GM19238 (cell line): ENCODE results near the gene SYT17.
A peak's percentile ranks its signal among the peaks of the same experiment; 100 is the strongest.

Source experiments
- DNase-seq: peaks from one replicate; pipeline ENCODE4 v3.0.0; 2011; ENCODE audit warnings: low spot score; ENCODE audit not compliant: insufficient read length

Gene SYT17

DNA sequence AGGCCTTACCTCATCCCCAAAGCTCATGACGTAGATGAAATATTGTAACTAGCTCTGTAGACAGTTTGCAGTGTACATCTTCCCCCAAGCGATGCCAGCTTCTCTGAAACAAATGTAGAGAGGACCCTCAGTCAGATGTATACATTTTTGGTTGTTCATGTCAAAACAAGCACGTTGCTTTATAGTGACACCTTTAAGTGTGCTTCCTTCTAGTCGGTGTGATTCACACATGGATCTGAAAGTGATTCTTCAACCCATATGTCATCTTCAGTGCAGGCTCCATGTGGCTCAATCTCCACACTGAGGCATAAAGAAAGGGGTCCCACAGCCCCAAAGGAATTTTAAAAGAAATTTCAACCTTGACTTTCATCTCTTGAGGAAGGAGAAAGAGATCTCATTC lies 86.6 kb downstream of the SYT17 start:
- no peak for DNase-seq

DNA sequence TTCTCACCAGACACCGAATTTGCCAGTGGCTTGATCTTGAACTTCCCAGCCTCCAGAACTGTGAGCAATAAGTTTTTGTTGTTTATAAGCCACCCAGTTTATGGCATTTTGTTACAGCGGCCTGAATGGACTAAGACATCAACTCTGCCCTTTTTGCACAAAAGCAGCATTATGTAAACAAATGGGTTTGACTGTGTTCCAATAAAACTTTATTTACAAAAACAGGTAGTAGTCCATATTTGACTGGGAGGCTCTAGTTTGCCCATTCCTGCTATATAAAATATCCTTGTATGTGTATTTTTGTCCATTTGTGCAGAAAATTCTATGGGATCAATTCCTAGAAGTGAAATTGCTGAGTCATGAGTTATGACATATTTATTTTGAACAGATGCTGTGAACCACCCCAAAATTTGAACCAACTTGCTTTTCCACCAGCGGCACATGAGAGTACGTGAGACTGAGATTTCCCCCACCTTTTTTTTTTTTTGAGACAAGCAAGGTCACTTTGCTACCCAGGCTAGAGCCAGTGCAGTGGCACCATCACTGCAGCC lies 96.2 kb downstream of the SYT17 start:
- no peak for DNase-seq

DNA sequence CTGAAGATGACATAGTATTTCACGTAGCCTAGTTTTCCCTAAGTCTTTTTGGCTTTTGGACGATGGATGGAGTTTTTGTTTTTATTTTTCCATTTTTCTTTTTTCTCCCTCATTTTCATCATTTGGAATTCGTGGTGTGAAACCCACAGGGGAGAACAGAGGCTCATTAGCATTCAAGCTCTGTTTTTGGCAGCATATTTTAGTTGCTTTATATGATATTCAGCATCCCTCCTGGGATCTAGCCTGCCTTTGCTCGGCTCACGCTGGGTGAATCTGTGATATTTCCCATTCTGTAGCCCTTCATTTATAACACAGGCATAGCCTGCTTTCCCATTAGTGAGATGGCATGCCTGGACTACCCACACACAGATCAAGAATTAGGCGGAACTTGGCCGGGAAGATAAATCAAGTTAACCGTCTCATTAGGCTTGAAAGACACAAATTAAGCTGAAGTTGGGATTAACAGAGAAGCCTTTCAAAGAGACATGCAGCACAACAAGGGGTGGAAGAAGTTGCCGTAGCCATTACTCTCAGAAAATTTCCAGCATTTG lies 97.4 kb downstream of the SYT17 start:
- no peak for DNase-seq

DNA sequence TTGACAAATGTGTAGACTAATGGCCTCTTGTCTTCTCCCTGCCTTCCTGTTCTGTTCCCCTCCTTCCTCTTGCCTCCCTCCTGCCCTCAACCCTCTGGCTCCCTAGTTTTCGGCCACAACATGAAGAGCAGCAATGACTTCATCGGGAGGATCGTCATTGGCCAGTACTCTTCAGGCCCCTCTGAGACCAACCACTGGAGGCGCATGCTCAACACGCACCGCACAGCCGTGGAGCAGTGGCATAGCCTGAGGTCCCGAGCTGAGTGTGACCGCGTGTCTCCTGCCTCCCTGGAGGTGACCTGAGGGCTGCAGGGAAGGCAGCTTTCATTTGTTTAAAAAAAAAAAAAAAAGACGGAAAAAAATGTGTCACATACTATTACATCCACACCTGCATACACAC lies 98.7 kb downstream of the SYT17 start:
- DNase-seq = no peak

DNA sequence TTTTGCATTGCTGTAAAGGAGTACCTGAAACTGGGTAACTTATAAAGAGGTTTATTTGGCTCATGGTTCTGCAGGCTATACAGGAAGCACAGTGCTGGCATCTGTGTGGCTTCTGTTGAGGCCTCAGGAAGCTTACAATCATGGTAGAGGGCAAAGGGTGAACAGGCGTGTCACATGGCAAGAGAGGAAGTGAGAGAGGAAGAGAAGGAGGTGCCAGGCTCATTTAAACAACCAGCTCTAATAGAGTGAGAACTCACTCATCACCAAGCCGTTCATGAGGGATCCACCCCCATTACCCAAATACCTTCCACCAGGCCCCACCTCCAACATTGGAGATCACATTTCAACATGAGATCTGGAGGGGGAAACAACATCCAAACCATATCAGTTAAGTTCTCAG lies 101.1 kb downstream of the SYT17 start:
- DNase-seq = no peak

DNA sequence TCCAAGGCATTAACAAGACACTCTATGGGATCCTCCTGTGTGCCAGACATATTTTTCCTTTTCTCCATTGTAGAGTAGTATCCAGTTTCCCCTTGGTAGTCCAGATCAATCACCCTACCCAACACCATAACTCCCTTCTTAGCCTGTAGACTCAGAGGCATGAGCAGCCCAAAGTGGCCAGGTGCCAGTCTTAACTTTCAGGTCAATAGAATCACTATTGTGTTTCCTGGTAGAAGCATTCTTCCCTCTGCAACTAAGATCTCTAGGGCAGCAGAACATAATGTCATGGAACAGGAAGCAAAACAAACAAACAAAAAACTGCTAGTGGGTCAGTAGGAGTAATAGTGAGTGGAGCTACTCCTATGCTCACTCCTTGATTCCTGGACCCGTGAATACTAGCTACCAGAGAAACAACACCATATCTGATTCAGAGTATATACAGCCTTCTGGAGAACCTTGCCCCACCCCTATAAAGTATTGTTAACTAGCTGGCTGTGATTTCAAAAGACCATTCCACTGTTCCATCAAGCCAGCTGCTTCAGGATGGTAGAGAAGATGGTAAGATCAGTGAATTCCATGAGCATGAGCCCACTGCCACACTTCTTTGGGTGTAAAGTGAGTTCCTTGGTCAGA lies 106.2 kb downstream of the SYT17 start:
- no peak for DNase-seq

DNA sequence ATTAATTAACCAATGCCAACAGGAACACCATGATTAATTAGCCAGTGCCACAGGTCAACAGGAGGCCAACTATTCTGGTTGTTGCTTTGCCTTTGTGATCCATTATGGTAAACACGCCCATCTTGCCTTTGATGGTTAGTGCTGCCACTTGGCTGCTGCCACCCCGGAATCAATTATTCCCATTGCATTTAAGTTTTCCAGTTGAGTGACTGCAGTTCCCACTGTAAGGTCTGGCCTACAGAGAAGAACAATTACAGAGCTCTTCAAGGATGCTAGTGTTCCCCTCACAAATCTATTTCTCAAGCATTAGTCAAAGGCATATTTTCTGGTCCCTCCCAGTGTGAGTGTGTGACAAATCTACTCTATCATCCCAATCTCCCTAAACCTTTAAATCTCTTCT lies 110.4 kb downstream of the SYT17 start:
- DNase-seq = no peak

DNA sequence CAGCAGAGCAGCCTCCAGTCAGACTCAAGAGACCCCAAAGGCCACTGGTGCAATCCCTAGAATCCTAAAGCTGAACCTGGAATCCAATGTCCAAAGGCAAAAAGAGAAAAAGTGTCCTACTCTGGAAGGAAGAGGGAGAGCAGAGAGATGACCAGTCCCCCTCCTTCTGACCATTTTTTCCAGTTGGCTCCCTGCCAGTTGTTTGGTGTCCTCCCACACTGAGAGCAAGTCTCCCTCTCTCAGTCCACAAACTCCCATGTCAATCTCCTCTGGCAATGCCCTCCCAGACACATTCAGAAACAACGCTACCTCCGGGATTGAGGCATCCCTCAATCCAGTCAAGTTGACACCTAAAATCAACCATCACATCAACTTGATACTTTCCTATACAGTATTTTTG lies 113.2 kb downstream of the SYT17 start:
- no peak for DNase-seq

DNA sequence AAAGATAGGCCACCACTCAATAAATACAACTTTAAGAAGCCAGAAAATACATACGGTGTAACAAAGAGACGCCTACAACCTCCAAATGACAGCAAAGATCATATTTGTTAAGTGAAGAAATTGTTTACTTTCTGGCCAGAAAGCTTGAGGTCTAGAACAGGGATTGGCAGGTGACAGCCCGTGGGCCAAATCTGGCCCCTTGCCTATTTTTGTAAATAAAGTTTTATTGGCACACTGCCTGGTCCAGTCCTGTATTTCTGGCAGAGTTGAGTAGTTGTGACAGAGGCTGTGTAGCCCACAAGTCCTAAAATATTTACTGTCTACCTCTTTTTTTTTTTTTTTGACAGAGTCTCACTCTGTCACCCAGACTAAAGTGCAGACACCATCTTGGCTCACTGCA lies 114.1 kb downstream of the SYT17 start:
- DNase-seq = no peak

DNA sequence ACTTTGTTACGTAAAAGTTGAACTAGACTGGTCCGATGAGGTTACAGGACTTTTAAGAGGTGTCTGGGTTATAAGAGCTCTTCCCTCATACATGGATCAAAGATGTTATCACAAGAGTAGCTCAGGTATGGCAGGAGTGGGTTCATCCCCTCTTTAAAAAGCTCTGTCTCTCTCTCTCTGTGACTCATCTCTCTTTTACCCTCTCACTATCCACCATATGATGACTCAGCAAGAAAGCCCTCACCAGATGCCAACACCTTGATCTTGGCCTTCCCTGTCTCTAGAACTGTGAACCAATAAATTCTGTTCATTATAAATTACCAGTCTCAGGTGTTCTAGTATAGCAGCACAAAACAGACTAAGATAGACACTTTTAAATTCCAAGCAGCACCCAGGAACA lies 115.6 kb downstream of the SYT17 start:
- no peak for DNase-seq

DNA sequence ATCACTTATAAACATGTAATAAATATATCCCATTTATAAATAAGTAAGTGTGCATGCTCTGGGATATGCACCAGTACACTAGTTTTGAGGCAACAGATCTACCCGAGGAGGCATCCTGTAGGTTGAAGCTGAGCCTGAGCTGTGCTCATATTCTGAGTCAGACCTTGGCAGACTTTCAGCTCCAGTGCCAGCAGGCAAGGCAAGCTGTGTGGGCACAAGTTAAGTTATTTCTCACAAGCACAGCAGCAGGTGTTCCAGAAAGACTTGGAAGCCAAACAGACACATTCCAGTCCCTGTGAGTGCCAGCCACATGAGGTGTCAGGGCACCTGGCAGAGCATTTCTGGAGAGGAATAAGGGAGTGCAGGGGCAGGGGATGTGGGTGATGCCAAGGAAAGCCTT lies 116.2 kb downstream of the SYT17 start:
- no peak for DNase-seq

DNA sequence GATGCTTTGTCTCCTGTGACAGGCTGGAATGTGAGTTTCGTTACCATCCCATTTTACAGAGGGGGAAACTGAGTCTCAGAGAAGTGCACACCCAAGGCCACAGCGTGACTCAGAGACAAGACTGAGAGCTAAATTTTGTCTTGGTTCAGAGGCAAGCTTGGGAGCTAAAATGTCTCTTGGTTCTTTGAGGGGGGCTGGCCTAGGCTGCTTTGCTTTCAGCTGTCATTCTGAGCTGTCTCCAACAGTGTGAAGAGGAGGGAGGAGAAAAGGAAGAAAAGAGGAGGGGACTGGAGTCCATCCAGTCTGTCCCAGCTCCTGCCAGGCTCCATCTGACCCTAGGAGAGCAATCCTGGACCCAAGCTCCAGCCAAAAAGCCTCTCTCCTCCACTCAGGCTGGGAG lies 117.4 kb downstream of the SYT17 start, which contains the start of gene CLEC19A:
TSS of gene CLEC19A (plus strand) at position 301 of the 400 bp plus-strand sequence. CDS start 121 bp downstream, outside the sequence.
- no peak for DNase-seq

DNA sequence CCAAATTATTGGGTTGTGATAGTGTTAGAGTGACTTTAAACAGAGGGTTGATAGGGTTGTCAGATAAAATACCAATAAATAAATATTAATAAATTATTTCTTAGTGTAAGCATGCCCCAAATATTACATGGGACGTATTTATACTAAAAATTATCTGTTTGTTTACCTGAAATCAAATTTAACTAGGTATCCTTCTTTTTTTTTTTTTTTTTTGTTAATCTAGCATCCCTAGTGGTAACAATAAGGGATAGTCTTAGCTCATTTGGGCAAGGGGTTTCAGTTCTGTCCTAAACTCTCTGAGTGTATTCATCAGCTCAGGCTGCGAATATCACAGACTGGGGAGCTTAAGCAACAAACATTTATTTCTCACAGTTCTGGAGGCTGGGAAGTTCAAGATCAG lies 118.8 kb downstream of the SYT17 start:
- DNase-seq = no peak

DNA sequence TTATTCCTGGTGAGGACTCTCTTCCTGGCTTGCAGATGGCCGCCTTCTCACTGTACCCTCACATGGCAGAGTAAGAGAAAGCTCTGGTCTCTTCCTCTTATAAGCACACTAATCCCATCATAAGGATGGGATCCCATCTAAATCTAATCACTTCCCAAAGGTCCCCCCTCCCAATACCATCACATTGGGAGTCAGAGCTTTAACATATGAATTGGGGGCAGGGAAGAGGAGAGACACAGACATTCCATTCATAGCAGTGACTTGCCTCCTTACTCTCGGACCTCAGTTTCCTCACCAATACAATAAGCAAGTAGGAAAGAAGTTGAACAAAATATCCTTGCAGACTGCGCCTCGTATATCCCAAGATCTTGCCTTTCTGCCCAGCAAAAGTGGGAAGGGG lies 119.2 kb downstream of the SYT17 start:
- no peak for DNase-seq

DNA sequence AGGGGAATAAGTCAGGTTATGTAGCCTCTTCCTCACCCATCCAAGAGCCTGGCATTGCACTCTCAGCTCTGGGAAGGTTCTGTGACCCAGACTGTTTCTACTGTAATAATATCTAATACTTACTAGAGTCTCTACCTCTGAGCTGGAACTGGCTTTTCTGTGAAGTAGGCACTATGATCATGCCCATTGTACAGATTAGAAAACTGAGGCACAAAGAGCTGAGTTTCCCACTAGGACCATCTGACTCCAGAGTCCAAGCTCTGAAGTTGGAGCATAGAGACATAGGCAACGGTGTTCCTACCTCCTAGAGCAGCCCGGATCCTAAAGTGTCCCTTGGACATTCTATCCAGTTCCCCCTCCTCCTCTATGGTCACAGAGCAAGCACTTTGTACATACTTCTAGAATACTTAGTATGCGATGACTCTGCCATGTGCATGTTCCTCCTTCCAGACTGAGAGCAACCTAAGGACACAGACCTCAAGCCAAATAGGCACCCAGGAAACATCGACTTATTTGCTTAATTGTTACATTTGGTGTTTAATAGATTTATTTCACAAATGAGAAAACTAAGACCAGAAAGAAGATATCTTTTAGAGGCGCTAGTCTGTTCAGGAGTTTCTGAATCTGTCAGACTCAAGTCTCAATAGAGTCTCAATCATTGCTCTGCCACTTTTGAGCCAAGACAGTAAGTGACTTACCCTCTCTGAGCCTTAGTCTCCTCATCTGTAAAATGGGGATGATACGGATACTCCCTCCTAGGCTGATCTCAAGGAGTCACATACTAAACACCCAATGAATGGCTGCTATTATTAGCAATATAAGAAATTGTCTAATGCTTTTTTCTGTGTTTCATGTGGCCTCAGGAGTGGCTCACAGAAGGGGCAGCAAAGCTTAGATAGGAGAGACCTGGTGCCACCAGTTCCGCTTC lies 121.1 kb downstream of the SYT17 start:
- DNase-seq = no peak

DNA sequence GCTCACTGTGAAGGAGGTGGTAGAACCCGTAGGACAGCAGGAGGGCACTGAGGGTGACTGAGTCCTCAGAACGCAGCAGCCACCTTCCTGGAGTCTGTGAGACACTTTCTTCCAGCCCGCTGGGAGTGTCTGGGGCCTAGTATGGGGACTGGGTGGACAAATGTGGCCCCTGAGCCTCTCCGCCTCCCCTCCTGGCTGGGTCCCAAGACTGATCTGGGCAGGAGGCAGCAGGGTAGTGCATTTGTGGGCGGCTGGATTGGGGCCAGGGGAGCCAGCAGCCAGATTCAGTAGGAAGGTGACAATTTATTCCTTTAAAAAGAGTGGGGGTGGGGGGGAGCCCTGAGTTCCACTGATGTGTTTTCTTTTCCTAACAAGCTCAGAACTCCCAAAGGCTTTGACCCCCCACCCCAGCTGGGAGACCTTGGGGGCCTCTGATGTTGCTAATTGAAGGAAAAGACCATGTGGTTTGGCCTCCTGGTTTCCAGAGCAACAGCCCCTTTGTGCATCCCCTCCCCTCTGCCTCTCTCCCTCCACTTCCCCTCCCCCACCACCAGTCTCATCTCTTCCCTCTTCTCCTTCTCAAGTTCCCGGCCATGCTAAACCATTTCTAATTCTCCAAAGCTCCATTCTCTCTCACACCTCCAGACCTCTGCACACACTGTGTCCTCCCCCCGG lies 121.9 kb downstream of the SYT17 start:
- no peak for DNase-seq

DNA sequence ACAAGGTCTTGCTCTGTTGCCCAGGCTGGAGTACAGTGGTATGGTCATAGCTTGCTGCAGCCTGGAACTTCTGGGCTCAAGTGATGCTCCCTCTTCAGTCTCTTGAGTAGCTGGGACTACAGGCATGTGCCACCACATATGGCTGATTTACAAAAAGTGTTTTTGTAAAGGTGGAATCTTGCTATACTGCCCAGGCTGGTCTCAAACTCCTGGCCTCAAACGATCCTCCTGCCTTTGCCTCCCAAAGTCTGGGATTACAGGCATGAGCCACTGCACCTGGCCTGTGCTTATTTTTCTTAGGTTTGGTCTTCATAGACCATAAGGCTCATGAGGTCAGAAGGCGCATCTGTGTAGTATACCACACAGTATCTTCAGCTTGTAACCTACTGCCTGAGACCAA lies 122.8 kb downstream of the SYT17 start:
- DNase-seq = no peak

DNA sequence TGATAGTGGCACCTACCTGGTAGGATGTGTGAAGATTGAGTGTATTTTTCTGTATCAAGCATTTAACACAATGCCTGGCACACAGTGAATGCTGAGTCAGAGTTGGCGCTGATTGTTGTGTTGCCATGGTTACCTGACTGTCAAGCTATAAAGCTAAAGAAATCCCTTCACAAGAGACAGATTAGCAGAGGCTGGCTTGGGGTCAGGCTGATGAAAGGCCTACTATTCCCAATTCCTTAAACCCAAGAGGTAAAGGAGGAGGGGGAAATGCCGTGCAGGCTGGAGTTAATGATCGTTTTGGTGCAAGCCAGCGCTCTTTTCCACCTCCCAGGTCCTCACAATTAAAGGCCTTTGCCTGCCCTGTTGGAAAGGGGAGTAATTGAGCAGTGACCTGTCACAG lies 123.4 kb downstream of the SYT17 start:
- DNase-seq = no peak

DNA sequence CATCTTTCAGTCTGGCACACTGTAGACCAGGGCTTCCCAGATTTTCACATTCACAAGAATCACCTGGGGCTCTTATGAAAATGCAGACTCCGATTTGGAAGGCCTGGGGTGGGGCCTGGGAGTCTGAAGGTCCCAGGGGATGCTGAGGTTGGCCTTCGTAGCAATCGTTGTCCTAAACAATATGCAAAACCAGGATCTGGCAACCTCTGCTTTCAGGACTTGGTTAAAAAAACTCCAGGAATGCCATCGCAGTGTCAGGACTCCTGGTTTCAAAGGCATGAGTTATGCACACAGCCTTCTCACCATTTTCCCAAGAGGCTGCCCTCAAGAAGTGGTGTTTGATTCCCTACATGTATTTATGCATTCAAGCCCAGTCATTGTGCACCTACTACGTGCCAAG lies 124.1 kb downstream of the SYT17 start:
- no peak for DNase-seq

DNA sequence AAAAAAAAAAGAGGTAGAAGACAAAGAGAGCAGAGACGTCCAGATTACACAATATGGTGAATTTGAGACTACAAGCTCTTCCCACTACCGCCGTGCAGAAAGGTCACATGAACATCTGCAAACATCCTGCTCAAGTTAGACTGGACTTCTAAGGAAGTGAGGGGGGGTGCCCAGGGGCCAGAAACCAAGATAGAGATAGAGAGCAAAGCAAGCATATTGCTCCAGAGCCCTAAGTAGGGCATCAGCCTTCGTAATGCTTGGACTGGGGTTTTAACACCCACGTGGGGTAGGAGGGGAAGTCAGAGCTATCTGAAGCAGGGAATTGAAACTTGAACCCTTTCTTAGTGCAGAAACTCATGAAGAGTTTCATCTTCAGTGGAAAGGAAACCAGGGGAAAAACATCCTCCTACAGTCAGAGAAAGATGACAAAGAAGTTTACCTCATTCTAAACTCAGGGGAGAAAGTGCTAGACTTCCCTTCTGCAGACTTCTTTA lies 126.2 kb downstream of the SYT17 start:
- peak; percentile 47 for DNase-seq

DNA sequence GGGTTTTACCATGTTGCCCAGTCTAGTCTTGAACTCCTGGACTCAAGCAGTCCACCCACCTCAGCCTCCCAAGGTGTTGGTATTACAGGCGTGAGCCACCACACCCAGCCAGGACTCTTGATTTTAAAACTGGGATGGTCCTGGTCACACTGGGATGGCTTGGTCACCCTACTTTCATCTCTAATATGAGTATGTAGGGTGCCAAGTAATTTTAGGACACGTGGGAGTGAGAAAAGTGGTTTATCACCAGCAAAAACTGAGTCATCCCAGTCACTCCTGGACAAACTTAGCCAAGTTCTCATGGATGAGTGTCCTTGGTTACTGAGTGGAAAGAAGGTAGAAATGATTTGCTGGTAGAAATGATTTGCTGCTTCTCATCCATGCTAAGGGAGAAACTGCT lies 127.4 kb downstream of the SYT17 start:
- DNase-seq = no peak

DNA sequence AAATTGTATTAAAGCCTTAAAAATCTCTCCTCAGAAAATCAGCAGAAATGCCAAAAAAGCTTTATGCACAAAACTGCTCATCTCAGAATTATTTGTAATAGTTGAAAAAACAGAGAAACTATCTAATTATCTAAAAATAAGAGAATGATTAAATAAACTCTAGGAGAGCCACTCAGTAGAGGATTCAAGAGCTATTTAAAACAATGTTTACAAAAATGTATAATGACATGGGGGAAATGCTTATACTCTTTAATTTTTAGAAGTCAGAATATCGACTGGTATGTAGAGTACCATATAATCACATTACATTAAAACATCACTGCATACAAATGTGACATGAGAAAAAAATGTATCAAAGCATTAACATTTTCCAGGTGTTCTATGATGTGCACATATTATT lies 129.4 kb downstream of the SYT17 start:
- DNase-seq = no peak
